Activated CD4-positive, alpha-beta T cell treated with anti-CD3 and anti-CD28 coated beads for 24 hours (primary cell): Measurements from ENCODE around the gene MCRIP2.

Experiments
- DNase-seq, 2 donors: peaks; one replicate each; pipeline ENCODE4 v3.0.0-alpha.2; 2020; ENCODE audit warnings: low read depth in 2 of 2

Gene MCRIP2

GRCh38 chr16:648071-648780, 6.6 kb downstream of the MCRIP2 start:
- peak in 1 of 2 donors; percentile 44 for DNase-seq

- peak; percentile 87 to 90 for DNase-seq
These were observed 7.4 kb downstream of the MCRIP2 start, which contains the start of gene WDR90 for GRCh38 chr16:648781-649589. Gene WDR90, plus strand, starts transcription at chr16:649365. Its CDS starts 52 bp downstream, at chr16:649417.

- no peak for DNase-seq
These were observed 8.0 kb downstream of the MCRIP2 start for GRCh38 chr16:649631-650030.

- no peak for DNase-seq
These were observed 10.2 kb downstream of the MCRIP2 start for GRCh38 chr16:651844-652243.

GRCh38 chr16:652454-653305, 11.1 kb downstream of the MCRIP2 start:
- no peak for DNase-seq

- no peak for DNase-seq
These were observed 12.4 kb downstream of the MCRIP2 start for GRCh38 chr16:654034-654433.

- no peak for DNase-seq
These were observed 15.9 kb downstream of the MCRIP2 start for GRCh38 chr16:657487-657886.

- no peak for DNase-seq
These were observed 17.3 kb downstream of the MCRIP2 start for GRCh38 chr16:658679-659571.

GRCh38 chr16:659618-660017, 18.0 kb downstream of the MCRIP2 start:
- no peak for DNase-seq

GRCh38 chr16:660132-660458, 18.5 kb downstream of the MCRIP2 start:
- DNase-seq = no peak

- peak; percentile 47 to 62 for DNase-seq
These were observed 19.0 kb downstream of the MCRIP2 start for GRCh38 chr16:660459-661183.

GRCh38 chr16:661184-661821, 19.7 kb downstream of the MCRIP2 start:
- DNase-seq = no peak

GRCh38 chr16:662095-662494, 20.5 kb downstream of the MCRIP2 start:
- DNase-seq = no peak

- DNase-seq = no peak
These were observed 21.0 kb downstream of the MCRIP2 start for GRCh38 chr16:662597-662996.

- no peak for DNase-seq
These were observed 24.9 kb downstream of the MCRIP2 start for GRCh38 chr16:666572-666971.

- DNase-seq = no peak
These were observed 25.6 kb downstream of the MCRIP2 start for GRCh38 chr16:667113-667779.

- DNase-seq = peak; percentile 90 to 91
These were observed 26.3 kb downstream of the MCRIP2 start, which contains the start of gene RHOT2 for GRCh38 chr16:667780-668518. Gene RHOT2, plus strand, starts transcription at chr16:668132. Its CDS starts 68 bp downstream, at chr16:668200.

- no peak for DNase-seq
These were observed 27.0 kb downstream of the MCRIP2 start for GRCh38 chr16:668519-669171.
